Astrocyte of the spinal cord (primary cell): ENCODE measurements around the gene HEMK1.

Experiments used
- DNase-seq: peaks from one replicate; pipeline ENCODE4 v3.0.0; 2011; ENCODE audit warnings: low read depth, low spot score
- H3K4me3 ChIP-seq: 2 replicates; pipeline ENCODE4 v1.5.1; 2011; ENCODE audit warnings: low read depth, mild to moderate bottlenecking, low read length, moderate library complexity
- in situ Hi-C: cut with HindIII; loops from 2 replicates; pipeline ENCODE4 v1.10.0; 2017; ENCODE audit warnings: low sequenced_read_pairs
- TF ChIP-seq, protein P1 (sequence below): IDR thresholded peaks from 2 replicates; pipeline ENCODE4 v1.5.1; 2012; ENCODE audit warnings: low read depth, mild to moderate bottlenecking, low read length, inconsistent platforms

HEMK1 gene

GRCh38 chr3:50582083-50582482 lies 12.8 kb downstream of the HEMK1 start:
- in situ Hi-C loops, result no loop called here

GRCh38 chr3:50583897-50584296 lies 14.6 kb downstream of the HEMK1 start:
- H3K4me3 ChIP-seq, result no peak overlapping the region
- TF ChIP-seq, protein P1, sequence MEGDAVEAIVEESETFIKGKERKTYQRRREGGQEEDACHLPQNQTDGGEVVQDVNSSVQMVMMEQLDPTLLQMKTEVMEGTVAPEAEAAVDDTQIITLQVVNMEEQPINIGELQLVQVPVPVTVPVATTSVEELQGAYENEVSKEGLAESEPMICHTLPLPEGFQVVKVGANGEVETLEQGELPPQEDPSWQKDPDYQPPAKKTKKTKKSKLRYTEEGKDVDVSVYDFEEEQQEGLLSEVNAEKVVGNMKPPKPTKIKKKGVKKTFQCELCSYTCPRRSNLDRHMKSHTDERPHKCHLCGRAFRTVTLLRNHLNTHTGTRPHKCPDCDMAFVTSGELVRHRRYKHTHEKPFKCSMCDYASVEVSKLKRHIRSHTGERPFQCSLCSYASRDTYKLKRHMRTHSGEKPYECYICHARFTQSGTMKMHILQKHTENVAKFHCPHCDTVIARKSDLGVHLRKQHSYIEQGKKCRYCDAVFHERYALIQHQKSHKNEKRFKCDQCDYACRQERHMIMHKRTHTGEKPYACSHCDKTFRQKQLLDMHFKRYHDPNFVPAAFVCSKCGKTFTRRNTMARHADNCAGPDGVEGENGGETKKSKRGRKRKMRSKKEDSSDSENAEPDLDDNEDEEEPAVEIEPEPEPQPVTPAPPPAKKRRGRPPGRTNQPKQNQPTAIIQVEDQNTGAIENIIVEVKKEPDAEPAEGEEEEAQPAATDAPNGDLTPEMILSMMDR, result no peak
- in situ Hi-C loops, result no loop called here
- no peak for DNase-seq

More at GRCh38 chr3:50582083-50582482, 12.8 kb downstream of the HEMK1 start:
- H3K4me3 ChIP-seq, result no peak overlapping the region
- DNase-seq, result no peak
- TF ChIP-seq, protein P1, result no peak

- no peak overlapping the region for H3K4me3 ChIP-seq
- TF ChIP-seq, protein P1, result no peak
- in situ Hi-C loops, result no loop called here
- DNase-seq, result no peak
Measured at GRCh38 chr3:50584391-50584790, 15.1 kb downstream of the HEMK1 start.

DNA sequence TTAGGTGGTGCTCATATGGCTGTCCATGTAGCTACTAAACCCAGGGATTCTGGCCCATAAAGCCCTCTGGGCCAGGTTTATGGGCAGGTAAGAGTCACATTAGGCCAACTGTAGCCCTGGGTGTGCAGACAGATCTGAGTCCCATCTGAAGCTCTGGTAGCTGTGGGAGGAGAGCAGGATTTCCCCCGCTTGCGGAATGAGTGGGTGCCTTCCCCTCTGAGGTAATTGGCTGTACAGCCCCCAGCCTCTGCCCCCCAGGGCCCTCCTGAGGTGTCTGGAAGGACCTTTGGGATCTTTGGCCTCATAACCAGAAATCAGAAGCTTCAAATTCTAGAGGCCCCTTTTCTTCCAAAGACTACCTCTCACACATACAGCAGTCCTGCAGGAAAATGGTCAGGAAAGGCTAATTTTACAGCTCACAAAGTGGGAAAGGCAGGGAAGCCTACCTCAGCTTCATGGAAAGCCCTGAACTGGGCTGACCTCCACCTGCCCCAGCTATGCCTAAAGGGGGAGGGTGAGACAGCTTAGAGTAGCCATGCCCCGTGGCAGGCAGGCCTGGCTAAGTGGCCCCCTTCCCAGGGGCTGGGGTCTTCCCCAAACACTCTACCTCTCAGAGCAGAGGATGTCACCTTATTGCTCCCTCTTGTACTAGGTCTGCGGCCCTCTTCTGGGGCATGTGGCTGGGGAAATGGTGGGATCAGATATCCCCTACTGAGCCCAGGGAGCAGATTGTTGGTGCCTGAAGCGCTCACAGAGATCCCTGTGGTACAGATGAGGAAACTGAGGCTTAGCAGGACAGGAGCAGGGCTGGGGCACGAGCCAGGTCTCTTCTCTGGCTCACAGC lies 16.8 kb downstream of the HEMK1 start:
- H3K4me3 ChIP-seq, result no peak overlapping the region
- DNase-seq, result no peak
- TF ChIP-seq, protein P1, result no peak
- in situ Hi-C loops, result no loop called here

GRCh38 chr3:50586763-50587070 lies 17.4 kb downstream of the HEMK1 start:
- no peak for DNase-seq
- TF ChIP-seq, protein P1, result no peak
- no peak overlapping the region for H3K4me3 ChIP-seq
- in situ Hi-C loops, result no loop called here

DNA sequence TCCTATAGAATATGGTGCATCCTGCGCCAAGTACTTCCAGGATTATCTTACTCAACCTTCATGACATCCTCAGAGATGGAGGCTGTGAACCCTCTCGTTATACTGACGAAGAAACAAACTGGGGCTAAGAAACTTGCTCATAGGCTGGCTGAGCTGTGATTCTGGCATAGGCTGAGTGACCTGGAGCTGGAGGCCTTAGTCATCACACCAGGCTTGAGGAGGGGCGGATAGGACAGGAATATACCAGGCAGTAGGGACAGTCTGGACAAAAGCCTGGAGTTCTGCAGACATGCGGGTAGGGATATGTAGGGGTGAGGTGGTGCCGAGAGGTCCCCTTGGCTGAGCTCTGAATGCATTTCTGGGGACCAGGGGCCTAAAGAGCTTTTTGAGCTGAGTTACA lies 18.1 kb downstream of the HEMK1 start:
- DNase-seq, result no peak
- TF ChIP-seq, protein P1, result no peak
- no peak overlapping the region for H3K4me3 ChIP-seq
- in situ Hi-C loops, result no loop called here
